ENCODE measurements around the gene SLC6A6. TPM values are rescaled to one million over a fixed set of nuclear protein-coding genes. Genes with fewer than 3 reads are reported as not detected.
A peak's percentile ranks its signal among the peaks of the same experiment; 100 is the strongest.

Gene SLC6A6
- total RNA-seq, 3 donors from 2014 or later: 22.1 to 52.4 (median 27.5) TPM

GRCh38 chr3:14453876-14454638 is 51.7 kb downstream of the SLC6A6 start:
- DNase-seq (ENCODE audit: low spot score in 2 of 2): no peak
- TF ChIP-seq POLR2AphosphoS5 (IDR thresholded peaks at IDR 0.05): no peak
- TF ChIP-seq POLR2A (IDR thresholded peaks at IDR 0.05): no peak
- TF ChIP-seq CTCF (IDR thresholded peaks at IDR 0.05): no peak
- peak overlapping the region; percentile 89 to 92 for H3K27ac ChIP-seq
- H3K27me3 ChIP-seq: no peaks in the 10 kb centered on the region
- no peak overlapping the region for H3K4me3 ChIP-seq
- H3K4me1 ChIP-seq: peaks cover 10 to 23% of the 10 kb centered on the region in 2 donors
- no peaks in the 10 kb centered on the region for H3K9me3 ChIP-seq
- intact Hi-C loops (cut with DNase I; ENCODE audit: low total_unique reads): no loop called here
- no peaks in the 10 kb centered on the region for H3K36me3 ChIP-seq

GRCh38 chr3:14454639-14455310 is 52.4 kb downstream of the SLC6A6 start:
- no peak overlapping the region for H3K27ac ChIP-seq
- intact Hi-C loops (cut with DNase I; ENCODE audit: low total_unique reads): no loop called here

GRCh38 chr3:14455571-14456317 is 53.3 kb downstream of the SLC6A6 start:
- no peaks in the 10 kb centered on the region for H3K27me3 ChIP-seq
- no peaks in the 10 kb centered on the region for H3K9me3 ChIP-seq
- H3K36me3 ChIP-seq: no peaks in the 10 kb centered on the region
- H3K27ac ChIP-seq: no peak overlapping the region
- DNase-seq (ENCODE audit: low spot score in 2 of 2): peak in 1 of 2 donors; percentile 68
- intact Hi-C loops (cut with DNase I; ENCODE audit: low total_unique reads): no loop called here
- no peak overlapping the region for H3K4me3 ChIP-seq
- no peak for TF ChIP-seq POLR2A (IDR thresholded peaks at IDR 0.05)
- TF ChIP-seq CTCF (IDR thresholded peaks at IDR 0.05): no peak
- H3K4me1 ChIP-seq: peaks cover 13 to 29% of the 10 kb centered on the region in 2 donors

More at GRCh38 chr3:14454639-14455310, 52.4 kb downstream of the SLC6A6 start:
- no peak overlapping the region for H3K4me3 ChIP-seq
- TF ChIP-seq POLR2AphosphoS5 (IDR thresholded peaks at IDR 0.05) (no peak), POLR2A (IDR thresholded peaks at IDR 0.05) (no peak), CTCF (IDR thresholded peaks at IDR 0.05) (no peak)
- H3K36me3 ChIP-seq: no peaks in the 10 kb centered on the region
- H3K27me3 ChIP-seq: no peaks in the 10 kb centered on the region
- peaks cover 10 to 23% of the 10 kb centered on the region in 2 donors for H3K4me1 ChIP-seq
- no peak for DNase-seq (ENCODE audit: low spot score in 2 of 2)
- H3K9me3 ChIP-seq: no peaks in the 10 kb centered on the region

- TF ChIP-seq POLR2A (IDR thresholded peaks at IDR 0.05) (no peak), CTCF (IDR thresholded peaks at IDR 0.05) (no peak), POLR2AphosphoS5 (IDR thresholded peaks at IDR 0.05) (no peak)
- intact Hi-C loops (cut with DNase I; ENCODE audit: low total_unique reads): no loop called here
- Histone ChIP-seq H3K9me3 (no peaks in the 10 kb centered on the region), H3K27me3 (no peaks in the 10 kb centered on the region), H3K4me3 (no peak overlapping the region), H3K27ac (no peak overlapping the region), H3K36me3 (no peaks in the 10 kb centered on the region), H3K4me1 (peaks cover 16 to 29% of the 10 kb centered on the region in 2 donors)
- no peak for DNase-seq (ENCODE audit: low spot score in 2 of 2)
These were observed 54.4 kb downstream of the SLC6A6 start for GRCh38 chr3:14456794-14457193.

Measured in breast epithelium (tissue), 4 donors.